Fibroblast of mammary gland (primary cell): Measurements from ENCODE around the gene TTC22.
A peak's percentile ranks its signal among the peaks of the same experiment; 100 is the strongest.

Experiments
- DNase-seq: peaks from one replicate; pipeline ENCODE4 v3.0.0-alpha.2; 2010; ENCODE audit warnings: low read depth
- H3K4me3 ChIP-seq: 2 replicates; pipeline ENCODE4 v1.5.1; 2011; ENCODE audit warnings: low read depth, mild to moderate bottlenecking, low read length, moderate library complexity; ENCODE audit not compliant: control insufficient read depth
- TF ChIP-seq, protein P1 (sequence below): conservative IDR thresholded peaks from 2 replicates; pipeline ENCODE4 v1.5.1; 2011; ENCODE audit warnings: low read depth, low read length, inconsistent platforms; ENCODE audit not compliant: control insufficient read depth, insufficient read depth

TTC22 gene

DNA sequence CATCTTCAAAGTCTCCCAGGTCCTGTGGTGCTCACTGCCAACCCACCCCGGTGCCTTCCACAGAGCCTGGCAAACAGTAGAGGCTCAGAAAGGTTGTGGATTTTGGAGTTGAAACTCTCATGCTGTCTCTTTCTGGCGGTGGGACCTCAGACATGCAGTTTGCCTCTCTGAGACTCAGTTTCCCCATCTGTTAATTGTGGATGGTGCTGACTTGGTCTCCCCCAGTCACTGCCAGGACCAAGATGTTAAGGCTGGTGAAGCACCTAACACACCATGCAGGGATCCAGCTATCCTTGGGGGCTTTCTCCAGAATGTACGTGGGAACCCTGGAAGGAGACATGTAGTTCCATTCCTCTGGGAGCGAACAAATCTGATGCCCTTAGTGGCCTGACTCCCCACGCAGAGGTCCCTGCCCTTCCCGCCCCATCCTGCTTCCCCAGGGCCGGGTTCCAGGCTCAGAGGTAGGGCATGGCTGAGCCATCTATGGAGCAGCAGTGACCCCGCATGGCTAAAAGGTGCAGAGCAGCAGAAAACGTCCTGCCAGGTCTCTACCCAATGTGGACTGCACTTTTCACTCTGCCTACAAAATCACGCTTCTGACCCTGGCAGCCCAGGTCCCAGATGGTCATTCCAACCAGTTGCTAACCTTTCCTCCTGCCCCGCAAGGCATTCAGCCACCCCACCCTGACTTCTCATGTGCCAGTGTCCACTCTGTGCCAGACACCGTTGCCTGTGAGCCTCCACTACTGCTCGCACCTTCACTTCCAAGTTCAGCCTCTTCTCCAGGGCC lies 9.2 kb upstream of the TTC22 start:
- TF ChIP-seq, protein P1, sequence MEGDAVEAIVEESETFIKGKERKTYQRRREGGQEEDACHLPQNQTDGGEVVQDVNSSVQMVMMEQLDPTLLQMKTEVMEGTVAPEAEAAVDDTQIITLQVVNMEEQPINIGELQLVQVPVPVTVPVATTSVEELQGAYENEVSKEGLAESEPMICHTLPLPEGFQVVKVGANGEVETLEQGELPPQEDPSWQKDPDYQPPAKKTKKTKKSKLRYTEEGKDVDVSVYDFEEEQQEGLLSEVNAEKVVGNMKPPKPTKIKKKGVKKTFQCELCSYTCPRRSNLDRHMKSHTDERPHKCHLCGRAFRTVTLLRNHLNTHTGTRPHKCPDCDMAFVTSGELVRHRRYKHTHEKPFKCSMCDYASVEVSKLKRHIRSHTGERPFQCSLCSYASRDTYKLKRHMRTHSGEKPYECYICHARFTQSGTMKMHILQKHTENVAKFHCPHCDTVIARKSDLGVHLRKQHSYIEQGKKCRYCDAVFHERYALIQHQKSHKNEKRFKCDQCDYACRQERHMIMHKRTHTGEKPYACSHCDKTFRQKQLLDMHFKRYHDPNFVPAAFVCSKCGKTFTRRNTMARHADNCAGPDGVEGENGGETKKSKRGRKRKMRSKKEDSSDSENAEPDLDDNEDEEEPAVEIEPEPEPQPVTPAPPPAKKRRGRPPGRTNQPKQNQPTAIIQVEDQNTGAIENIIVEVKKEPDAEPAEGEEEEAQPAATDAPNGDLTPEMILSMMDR = peak; percentile 93
- DNase-seq = peak; percentile 45
- H3K4me3 ChIP-seq = no peak overlapping the region

DNA sequence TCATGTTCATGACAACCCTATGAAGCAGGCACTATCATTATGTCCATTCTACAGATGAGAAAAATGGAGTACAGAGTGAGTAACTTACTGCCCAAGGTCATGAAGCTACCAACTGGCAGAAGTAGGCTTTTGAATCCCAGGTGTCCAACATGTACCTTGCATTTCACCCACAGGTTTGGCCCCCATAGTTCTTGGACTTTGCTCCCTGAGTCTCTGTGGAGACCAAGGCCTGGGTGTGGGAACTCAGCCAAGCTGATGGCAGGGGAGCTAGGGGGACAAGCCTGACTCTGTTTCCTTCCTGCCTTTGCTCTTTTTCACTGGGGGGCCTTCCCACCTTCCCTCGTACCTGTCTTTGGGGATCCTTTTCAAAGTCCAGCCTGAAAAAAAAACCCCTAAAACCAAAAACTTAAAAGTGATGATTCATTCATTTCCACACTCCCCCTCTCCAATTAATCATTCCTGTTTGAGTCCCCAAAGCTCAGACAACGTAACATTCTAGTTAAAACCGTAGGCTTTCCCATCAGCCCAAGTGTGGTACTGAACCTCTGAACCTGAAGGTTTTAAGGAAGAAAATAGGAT lies 8.5 kb upstream of the TTC22 start:
- TF ChIP-seq, protein P1 = no peak
- H3K4me3 ChIP-seq = no peak overlapping the region
- peak; percentile 19 for DNase-seq

DNA sequence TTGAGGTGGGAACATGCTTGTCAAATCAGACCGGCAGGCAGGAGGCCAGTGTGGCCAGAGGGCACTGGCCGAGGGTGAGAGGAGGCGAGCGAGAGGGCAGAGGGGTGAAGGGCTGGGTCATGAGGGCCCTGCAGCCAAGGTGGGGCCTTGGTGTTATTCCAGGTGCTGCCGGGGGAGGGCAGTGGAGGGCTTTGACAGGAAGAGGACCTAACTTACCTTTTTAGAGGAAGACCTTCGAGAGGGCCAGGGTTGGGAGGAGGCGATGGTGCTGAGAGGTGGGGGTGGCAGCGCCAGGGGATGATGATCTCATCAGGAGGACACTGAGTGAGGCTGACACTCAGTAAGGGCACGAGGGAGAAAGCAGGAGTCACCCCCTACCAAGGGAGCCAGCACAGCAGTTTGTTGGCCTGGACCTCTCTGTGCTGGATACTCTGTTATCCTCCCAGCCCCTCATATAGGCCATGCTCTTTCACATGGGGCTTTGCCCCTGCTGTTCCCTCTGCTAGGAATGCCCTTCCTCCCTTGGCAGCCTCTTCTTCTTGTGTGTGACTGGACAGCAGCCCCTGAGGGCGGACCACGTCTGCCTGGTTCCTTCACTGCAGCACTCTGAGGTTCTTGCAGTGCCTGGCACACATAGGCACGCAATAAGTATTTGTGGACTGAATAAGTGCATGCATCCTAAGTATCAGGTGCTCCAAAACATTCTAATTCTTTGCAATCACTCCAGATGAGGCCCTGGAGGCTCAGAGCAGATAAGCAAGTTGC lies 7.5 kb upstream of the TTC22 start:
- TF ChIP-seq, protein P1 = peak; percentile 0
- no peak for DNase-seq
- no peak overlapping the region for H3K4me3 ChIP-seq

DNA sequence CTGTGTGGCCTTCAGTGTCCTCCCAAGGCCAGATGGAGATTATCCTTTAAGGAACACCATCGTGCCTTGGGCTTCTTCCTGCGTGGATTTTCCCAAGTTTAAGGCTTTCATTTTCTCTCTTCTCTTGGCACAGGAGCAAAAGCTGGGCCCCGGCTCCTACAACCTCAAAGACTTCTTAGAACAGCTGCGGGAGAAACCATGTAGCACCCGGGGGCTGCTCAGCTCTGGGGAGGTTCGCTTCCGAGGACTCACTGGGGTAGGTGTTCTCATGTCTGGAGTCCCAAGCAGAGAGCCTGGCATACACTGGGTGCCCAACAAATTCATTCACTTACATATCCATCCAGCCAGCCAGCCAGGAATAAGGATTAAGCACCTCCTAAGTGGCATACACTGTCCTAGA lies 6.6 kb upstream of the TTC22 start:
- TF ChIP-seq, protein P1 = no peak
- no peak for DNase-seq
- H3K4me3 ChIP-seq = no peak overlapping the region

DNA sequence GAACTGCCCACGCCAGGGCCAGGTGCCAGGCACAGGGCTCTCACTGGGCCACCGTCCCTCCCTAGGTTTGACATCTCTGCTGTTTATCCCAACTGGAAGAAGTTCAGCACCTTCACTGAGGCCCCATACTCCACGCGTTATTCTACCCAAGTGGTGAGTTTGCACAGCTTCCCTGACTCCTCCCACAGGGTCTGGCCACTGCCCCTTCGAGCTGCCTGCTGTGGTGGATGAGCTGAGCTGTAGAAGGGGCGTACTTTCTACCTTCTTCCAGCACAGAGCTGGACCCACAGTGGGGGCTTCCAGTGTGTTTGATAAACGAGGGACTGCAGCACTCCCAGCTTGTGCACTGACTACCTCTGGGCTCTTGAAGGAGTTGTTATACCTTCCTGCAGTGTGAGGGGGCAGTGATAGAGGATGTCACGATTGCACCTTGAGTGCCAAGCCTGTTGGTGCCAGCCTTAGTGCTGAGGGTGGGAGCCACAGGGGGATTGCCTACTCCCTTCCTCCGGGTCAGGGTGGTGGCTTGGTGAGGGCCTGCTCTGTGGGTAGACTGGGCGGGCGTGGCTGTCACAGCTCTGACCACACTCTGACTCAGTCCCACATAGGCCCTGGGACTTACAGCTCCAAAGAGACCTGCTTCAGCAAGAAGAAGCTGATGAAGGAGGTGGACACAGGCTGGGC lies 5.9 kb upstream of the TTC22 start:
- DNase-seq = peak; percentile 38
- TF ChIP-seq, protein P1 = no peak
- no peak overlapping the region for H3K4me3 ChIP-seq

DNA sequence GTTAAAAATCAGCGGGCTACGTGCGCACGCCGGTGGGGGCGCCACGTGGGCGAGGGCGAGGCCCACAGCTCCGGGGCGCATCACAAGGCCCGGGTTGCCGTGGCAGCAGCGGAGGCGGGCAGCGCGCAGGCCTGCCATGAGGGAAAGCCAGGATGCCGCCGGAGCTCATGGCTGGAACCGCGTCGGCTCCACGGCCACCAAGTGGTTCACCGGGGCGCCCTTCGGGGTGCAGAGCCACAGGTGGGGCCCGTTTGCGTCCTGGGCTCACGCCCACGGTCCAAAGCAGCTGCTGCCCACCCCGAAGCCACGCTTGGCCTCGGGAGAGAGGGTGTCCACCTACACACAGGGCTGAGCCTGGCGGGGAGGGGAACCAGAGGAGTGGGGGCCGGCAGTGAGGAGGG lies 4.9 kb upstream of the TTC22 start:
- H3K4me3 ChIP-seq = no peak overlapping the region
- no peak for DNase-seq
- TF ChIP-seq, protein P1 = no peak
